Right renal pelvis (tissue), 4 donors: ENCODE data around the gene DACT2. TPM values are rescaled to one million over a fixed set of nuclear protein-coding genes. Genes with fewer than 3 reads are reported as not detected.
"Not testable (repeated sequence)": the region's sequence is repeated elsewhere in the genome, so short reads cannot be mapped to it uniquely, and the experiment has no call there.

Experiments
- DNase-seq, 4 donors: peaks; one replicate each; pipeline ENCODE4 v3.0.0-alpha.2; 2013; ENCODE audit warnings: low read depth in 4 of 4, low spot score in 3 of 4, missing footprints in 1 of 4
- polyA plus RNA-seq, 4 donors: library from polyadenylated mRNA; unstranded; fragments of 120-200 nt; gene quantifications; one replicate each; pipeline ENCODE4 v1.2.1, GENCODE V29; 2013; ENCODE audit not compliant: insufficient read length in 4 of 4

DACT2 gene
- polyA plus RNA-seq, 4 donors, result 19.5 to 28.5 (median 20.0) TPM

DNA sequence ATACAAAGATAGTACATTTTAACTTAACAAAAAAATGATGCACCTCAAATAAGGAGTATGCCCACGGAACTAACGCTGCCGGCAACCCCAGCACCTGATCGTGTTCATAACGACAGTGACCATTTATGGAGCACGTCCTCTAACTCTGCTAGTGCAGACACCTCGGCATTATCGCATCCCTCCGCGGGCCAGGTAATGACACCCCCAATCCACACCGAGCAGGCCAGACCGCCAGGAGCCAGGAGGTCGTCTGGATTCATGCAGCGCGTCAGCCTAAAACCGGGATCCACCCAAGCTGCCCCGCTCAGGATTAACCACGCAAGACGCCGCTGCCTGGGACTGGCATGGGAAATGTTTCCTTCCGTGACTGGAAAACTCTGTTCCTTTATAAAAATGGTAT is 34.1 kb downstream of the DACT2 start:
- DNase-seq, result no peak

DNA sequence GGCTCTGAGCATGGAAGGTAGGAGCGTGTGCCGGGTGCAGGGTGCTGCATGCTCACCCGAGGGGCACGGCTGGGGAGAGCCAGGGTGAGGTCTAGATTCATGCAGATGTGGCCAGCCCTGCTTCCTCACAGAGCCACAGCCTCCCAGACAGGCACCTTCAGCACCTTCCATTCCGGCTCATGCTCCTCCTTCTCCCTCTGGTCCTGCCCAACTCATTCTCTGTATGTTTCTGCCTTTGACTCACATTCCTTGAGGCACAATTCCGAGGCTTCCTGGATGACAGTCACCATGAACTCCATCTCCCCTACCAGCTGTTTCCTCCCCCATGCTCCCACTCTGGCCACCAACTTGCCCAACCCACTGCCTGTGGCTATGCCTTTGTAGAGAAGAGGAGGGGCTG is 35.4 kb downstream of the DACT2 start:
- DNase-seq, result no peak

DNA sequence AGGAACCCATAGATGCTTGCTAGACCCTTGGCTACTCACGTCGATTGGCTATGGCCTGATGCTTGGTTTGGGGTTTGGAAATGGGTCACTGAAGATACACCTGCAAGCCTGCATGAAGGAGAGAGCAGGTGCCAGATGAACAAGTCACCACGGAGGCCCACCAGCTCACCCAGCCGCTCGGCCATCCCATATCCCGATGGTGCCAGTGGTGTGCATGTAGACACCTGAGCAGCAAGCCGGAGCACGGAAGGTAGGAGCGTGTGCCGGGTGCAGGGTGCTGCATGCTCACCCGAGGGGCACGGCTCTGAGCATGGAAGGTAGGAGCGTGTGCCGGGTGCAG is 35.9 kb downstream of the DACT2 start:
- no peak for DNase-seq

DNA sequence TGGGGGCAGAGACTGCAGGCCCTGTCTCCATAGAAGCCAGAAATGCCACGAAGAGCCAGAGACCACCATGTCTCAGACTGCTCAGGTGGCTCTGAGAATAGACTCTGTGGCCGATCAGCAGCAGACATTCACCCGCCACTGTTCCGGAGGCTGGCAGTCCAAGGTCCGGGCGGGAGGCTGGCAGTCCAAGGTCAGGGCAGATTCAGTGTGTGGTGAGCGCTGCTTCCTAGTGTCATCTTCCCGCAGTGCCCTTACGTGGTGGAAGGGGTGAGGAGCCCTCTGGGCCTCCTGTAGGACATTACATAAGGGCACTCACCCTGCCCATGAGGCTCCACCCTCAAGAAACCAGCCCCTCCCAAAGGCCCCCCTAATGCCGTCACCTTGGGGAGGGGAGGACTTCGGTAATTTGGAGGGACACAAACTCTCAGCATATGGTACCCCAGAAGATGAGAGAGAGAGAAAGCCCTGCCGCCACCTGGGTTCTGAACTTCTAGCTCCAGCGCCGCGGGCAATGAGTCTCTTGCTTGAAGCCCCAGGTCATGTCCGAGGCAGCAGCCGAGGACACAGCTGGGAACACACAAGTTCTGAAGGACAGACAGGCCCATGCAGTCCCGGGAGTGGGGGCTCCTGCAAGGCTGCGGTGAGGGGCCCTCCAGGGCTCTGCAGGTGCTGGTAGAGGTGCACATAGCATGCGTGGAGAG is 36.4 kb downstream of the DACT2 start:
- DNase-seq, result no peak

DNA sequence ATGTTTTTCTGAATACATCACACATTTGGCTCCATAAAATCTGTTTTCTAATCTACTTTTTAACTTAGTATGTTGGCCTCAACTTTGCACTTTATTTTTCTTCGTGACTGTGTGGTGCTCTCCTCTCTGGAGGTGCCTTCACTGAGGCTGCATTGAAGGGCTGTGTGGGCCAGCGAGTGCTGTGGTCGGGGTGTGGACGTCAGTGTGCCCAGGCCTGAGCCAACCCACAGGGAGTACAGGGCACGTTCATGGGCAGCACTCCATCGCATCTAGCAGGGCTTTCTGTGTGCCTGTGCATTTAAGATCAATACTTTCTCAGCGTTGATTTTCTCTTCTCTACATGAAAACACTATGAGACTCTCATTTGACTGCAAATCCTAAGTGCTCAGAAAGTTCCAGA is 37.8 kb downstream of the DACT2 start:
- no peak for DNase-seq

DNA sequence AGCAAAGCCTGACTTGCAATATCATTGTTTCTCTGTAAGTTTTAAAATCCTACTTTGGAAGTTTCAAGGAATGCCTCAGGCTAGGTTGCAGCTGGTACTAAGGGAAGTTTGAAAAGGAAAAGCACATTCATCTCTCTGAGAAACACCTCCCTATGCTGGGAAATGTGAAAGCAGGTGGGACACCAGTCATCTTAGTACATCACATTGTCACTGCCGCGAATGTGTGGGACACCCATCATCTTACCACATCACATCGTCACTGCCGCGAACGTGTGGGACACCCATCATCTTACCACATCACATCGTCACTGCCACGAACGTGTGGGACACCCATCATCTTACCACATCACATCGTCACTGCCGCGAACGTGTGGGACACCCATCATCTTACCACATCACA is 38.3 kb downstream of the DACT2 start:
- DNase-seq, result not testable (repeated sequence)

DNA sequence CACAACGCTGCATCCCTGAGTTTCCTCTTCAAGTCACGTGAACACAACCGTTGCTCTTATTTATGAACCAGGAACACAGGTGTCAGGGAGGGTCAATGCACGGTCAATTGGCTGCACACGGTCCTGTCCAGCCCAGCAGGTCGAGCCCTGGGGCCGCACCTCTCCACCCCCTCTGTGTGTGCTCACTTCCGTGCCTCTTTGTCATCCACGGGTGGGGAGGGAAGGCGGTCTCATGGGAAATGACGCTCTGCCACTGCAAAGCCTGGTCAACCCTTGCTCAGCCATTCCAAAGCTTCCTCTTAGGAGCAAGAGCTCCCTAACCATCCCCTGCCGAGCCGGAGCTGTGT is 38.7 kb downstream of the DACT2 start:
- DNase-seq, result no peak

DNA sequence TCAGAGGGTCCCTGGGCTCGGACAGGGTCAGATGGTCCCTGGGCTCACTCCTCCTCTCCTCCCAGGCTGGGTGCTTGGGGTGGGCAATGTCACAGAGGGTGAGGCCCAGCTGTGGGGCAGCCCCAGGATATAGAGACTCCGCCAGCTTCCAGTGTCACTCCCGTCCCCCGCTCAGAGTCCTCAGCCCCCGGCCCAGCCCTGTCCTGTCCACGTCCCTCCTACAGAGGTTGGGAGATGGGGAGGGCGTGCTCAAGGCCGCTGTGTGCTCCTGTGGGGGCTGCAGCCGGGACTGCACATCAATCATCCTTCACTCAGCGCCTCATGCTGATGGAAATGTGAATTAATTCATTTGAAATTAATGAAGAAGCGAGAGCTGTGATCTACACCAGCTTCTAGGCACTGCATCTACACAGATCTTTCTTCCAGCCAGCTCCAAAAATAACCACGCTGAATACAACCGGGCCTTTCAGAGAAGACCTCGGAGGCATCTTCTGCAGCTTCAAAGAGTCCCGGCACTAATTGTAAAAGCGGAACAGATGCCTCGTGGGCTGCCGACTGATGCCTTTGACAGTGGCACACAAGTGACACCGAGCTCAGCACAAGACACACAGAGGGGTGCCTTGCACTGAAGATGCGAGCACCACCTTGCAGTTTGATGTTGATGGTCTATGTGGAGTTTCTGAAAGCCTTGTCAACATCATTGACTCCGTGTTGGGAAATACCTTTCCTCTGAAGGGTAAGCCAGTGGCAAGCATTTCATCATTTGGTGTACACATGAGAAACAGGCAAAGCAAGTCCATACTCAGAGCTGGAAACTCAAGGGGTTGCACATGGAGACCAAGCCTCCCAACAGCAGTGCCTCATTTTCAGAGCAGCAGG is 39.3 kb downstream of the DACT2 start:
- no peak for DNase-seq

DNA sequence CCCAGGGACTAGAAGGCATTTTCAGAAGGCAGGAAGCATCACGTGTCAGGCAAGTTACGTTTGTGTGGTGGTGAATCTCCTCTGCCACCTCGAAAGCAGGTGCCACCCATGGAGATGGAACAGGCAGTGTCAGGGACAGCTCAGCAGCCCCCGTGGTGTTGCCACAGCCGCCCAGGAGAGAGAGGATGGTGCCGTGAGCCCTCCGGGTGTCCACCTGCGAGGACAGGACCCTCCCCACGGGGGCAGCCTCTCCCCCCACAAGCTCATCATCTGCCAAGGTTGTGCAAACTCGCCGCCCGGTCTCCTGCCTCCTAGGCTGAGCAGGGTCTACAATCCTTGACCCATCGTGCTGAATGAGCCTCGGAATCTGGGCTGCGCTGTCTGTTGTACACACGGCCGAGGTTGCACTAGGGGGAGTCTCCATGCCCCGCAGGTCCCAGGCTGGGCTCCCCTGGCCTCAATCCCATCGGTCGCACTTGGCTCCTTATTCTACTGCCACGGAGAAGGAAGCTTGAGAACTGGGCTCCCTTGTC is 40.1 kb downstream of the DACT2 start:
- DNase-seq, result no peak

DNA sequence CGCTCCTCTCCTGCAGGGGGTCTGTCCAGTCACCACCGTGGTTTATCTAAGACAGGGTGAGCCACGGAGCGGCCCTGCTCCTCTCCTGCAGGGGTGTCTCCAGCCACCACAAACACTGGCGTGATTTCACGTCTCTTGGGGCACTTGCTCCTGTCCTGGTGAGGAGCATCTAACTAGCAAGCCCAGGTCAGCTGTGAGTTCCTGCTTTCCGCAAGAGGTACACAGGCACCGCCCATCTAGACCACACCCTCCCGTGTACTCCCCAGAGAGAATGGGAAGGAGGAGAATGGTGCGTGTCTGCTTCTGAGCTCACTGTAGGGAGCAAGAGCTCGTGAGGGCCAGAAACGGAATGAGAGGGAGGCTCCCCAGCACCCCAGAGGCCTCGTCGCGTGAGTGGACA is 40.7 kb downstream of the DACT2 start:
- no peak for DNase-seq

DNA sequence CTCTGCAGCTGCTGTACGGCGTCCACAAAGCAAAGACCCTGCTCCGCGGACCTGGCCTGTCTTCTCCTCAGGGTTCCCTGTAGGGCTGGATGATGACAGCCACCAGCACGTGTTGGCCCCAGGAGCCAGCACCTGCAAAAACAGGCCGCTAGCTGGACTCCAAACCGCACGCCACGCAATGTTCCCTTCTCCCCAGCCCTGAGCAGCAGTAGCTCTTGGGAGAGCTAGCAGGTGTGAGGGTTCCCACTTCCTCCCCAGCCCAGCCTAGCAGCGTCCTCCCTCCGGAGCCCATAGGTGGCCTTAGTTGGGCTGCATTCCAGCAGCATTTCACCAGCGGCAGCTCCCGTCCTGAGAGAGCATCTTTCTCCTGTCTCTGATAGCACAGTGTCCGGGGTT is 42.3 kb downstream of the DACT2 start:
- no peak for DNase-seq

DNA sequence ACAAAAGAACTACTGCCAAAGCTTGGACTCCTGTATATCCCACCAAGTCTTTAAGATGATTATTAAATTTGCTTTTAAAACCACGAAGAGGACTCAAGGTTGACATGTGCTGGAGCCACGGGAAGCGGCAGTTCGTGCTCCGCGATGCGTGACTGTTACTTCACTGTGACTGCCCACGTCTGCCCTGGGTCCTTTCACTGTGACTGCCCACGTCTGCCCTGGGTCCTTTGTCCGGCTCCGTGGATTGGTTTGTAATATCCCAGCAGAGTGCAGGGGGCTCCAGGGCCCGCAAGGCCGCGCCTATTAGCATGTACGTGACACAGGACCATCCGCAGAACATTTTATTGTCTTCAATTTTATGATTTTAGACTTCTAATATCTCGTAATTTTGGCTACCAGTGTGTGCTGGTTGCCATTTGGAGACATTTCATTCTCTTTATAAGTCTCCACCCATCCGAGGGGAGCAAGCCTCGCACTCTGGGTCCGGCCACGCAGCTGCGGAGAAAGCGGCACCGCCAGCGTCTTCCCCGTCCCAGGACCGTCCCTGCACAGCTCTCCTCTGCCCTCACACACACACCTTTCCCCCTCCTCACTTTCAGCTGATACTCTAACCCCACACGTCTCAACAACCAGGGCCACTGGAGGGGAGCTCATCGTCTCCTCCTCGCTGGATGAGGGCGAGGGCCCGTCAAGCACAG is 42.9 kb downstream of the DACT2 start:
- no peak for DNase-seq

DNA sequence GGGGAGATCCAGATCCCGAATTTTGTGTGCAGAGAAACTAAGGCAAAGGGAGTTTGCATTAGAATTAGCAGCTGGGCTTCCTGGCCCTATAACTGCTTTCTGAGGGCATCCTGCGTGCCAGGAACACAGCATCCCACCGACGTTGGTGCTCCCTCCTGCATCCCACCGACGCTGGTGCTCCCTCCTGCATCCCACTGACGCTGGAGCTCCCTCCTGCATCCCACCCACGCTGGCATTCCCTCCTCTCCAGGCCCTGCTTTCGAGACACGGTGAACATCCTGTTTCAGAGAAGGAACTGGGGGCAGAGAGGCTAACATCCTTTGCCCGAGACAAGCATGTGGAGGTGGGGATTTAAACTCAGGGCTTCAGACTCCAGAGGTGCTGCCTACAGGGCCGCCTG is 44.4 kb downstream of the DACT2 start:
- DNase-seq, result no peak

DNA sequence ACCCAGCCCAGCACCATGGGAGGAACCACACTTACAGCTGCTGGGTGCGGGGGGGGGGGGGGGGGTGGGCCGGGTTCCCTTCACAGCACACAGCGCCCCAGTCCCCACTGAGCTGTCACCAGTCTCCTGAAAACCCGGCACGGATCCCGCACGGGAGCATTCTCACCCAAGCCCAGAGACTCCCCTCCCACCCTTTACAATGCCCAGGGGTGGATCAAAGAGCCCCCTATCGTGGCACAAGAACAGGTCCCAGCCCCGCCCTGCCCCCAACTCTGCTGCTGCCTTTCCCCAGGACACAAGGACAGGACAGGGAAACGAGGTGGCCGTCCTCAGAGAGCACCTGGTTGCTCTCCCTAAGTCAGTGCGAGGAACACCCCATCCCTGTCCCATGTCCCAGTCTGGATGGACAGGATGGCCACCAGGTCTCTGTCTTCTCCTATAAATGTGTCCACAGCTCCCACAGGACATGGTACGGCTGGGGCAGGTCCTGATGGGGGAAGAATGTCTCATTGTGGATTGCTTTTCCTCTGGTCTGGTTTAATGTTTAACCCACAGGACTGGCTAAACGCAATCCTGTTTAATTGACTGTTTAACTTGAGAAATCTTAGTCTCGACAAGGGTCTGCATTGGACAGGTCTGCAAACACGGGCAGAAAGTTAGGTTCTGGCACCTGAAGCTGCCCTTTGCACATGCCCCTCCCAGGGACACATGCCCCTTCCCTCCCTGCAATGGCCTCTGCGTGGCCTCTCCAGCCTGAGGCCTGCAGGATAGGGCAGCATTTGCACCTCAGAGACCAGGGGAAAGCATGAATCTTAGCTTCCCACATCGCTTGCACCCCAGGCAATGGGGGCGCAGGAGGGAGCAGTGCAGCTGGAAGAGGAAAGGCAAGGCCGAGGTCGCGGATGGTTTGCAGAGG is 45.3 kb downstream of the DACT2 start:
- peak; percentile 31 to 74 (median 58) for DNase-seq

DNA sequence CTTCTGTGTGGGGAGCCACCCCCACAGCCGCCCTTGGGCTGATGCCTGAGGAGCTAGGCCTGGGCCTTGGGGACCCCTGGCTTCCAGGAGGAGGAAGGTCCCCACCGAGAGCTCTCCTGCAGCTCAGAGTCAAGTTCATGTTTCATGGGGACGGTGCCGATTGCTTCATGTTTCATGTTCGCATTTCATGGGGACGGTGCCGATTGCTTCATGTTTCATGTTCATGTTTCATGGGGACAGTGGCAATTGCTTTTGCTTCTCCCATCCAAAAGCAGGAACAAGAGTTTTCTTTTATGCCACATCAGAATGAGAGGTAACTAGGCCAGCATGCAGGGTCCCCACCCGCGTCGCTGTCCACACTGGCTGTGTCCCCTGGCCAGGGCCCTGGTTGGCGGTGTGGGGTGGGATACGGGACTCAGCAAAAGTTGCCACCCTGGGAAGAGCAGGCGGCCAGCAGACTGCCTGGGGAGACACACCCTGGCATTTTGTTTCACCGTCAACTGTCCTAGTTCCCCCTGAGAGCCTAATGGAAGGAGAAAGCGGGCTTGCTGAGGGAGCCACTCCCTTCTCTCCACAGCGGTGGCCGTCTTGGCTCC is 46.0 kb downstream of the DACT2 start:
- DNase-seq, result no peak

DNA sequence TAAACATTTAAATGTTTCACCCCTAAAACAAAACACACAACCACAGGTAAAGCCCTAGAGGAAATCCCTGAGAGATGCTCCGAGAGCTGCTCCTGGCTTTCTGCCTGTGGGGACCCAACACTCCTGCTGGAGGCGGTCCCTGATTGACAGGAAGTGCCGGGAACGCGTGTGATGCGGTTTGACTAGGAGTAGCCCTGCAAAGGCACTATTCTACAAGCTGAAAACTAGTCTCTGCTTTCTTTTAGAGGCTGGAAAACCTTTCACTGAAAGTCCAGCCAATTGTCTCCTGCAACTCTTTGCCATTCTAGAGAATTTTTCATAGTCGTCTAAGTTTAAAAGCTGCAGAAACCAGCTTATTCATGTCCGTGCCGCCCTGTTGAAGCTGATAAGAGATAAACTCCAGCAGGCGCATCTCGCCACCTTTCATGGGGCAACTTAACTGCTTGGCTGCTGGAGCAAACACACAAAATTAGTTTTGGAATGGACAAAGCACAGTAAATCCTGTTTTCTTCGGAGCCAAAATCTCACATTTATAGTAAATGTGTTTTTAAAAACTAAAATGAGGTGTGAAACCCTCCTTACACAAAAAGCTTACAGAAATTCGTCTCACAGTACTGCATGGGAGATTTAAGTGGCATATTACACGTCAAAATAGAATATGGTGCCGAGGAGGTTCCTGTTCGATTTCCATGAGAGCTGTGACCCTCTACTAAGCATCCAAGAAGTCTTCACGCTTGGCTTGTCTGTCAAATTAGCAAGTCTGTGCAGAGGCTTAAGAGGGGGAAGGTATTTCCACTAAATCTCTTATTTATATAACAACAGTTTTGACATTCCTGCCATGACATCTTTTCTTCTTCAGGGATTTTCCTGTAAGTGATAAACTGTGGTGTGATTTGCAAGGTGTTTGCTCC is 46.9 kb downstream of the DACT2 start:
- DNase-seq, result no peak

DNA sequence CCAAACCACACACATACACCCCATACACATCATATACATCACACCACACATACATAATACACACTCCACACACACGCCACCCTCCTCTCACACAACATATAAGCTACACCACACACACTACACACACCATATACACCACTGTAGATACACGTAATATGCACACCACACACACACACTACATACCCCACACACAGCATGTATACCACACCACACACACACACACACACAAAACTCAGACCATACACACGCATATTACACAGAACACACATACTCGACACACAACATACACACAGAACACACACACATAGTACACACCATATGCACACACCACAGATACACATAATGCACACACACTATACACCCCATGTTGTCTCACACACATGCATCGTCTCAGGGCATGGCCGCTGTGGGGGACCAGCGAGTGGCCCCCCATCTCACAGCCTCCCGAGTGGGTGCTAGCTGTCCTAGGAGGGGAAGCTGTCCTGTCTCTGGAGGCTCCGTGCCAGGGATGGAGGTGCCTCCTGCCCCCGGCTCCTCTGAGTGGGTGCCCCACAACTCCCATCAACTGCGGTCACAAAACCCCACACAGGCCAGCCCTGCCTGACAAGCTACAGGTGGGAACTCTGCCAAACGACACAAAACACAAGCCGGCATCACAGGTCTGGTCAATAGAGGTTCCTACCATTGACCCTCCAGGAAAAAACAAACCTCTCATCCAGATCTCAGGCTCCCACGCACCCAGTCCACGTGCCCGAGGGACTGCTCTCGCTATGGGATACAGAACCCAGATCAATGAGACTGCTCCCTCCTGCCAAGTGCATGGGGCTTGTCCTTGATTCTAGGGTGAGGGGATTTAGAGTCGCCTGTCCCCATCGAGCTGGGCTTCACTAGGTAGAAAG is 49.1 kb downstream of the DACT2 start:
- DNase-seq, result no peak
